ENCODE results near the gene MYCBP. TPM values are rescaled to one million over a fixed set of nuclear protein-coding genes. Genes with fewer than 3 reads are reported as not detected.

MYCBP gene
- total RNA-seq, 1 donor from 2014 or later = 3.0 TPM

DNA sequence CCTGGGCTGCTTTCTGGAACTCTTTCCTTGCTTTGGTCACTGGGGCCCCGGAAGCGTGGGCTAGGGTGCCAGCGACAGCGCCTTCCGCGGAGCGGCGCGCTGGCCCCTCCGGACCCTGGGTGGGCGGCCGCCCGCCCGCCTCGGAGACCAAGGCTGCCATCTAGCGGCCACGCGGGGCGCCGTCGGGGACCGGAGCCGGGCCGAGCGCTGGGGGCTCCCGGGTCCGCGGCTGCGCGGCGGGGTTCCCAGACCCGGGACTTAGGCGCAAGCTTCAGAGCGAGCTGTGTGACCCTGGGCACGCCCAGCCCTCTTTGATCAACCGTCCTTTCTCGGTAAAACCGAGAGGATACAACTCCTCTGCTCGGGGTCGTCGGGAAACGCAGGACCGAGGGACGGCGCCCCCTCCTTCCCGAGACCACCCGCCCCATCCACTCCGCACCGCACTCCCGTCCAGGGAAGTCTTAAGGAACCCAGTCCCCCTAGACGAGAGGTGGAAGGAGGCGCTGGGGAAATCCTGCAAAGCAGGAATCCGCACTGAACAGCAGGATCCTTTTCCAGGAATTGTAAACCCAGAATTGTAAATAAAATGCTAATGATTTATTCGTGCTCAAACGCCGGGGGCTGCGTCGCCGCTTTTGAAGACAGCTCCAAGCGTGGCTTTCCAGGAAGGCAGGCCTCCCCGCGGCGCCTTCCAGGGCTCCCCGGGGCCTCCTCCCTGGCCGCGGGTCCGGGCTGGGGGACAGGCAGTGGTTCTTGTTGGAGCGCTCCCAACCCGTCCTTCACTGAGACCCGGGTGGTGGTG is 54.8 kb downstream of the MYCBP start:
- no peaks in the 10 kb centered on the region for H3K9me3 Mint-ChIP-seq (ENCODE audit: unreplicated experiment)
- TF ChIP-seq, protein P1, sequence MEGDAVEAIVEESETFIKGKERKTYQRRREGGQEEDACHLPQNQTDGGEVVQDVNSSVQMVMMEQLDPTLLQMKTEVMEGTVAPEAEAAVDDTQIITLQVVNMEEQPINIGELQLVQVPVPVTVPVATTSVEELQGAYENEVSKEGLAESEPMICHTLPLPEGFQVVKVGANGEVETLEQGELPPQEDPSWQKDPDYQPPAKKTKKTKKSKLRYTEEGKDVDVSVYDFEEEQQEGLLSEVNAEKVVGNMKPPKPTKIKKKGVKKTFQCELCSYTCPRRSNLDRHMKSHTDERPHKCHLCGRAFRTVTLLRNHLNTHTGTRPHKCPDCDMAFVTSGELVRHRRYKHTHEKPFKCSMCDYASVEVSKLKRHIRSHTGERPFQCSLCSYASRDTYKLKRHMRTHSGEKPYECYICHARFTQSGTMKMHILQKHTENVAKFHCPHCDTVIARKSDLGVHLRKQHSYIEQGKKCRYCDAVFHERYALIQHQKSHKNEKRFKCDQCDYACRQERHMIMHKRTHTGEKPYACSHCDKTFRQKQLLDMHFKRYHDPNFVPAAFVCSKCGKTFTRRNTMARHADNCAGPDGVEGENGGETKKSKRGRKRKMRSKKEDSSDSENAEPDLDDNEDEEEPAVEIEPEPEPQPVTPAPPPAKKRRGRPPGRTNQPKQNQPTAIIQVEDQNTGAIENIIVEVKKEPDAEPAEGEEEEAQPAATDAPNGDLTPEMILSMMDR (IDR thresholded peaks at IDR 0.05) = no peak
- peaks cover 9% of the 10 kb centered on the region for H3K4me1 Mint-ChIP-seq (ENCODE audit: unreplicated experiment)
- no peak overlapping the region for H3K4me3 Mint-ChIP-seq (ENCODE audit: unreplicated experiment)
- H3K27ac Mint-ChIP-seq (ENCODE audit: unreplicated experiment) = no peak overlapping the region
- no peaks in the 10 kb centered on the region for H3K36me3 Mint-ChIP-seq (ENCODE audit: unreplicated experiment)
- DNase-seq (ENCODE audit: extremely low spot score, unreplicated experiment) = peak; percentile 88
- H3K27me3 Mint-ChIP-seq (ENCODE audit: unreplicated experiment) = peaks cover 49% of the 10 kb centered on the region

DNA sequence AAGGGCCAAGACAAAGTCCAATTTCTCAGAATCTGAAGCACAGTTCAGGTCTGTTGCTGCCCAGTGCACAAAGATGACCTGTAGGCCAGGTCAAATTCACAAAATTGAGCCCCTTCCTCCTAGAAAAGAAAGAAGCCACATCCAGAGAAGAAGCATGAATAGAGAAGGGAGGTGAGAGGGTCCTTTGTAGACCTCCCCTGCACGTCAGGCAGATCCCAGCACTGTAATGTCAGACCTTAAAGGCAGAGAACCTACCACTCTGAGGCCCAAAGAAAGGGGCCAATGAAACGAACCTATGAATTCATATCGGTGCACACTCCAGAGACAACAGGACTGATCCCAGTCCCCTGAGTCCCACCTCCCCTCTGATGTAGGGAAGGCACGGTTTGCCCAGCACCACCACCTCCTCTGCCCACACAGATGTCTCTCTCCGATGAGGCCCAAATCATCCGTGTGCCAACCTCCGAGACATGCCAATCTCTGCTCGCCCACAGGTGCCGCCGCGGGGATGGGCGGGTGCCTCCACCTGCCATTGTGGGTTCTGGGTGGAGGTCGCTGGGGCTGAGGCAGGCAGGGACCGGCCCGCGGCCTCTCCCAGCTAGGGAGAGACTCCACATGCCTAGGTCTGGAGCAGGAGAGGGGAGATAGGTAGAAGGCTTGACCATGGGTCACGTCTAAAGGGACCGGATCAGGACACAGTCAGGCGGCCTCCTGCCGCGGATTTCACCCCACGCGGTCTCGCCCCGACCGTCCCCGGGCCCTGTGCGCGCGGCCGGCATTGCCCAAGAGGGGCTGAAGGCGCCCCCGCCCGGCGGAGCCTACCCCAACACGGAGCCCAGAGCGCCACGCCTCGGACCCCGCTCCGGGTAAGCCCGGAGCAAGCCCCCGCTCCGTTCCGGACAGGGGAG is 55.6 kb downstream of the MYCBP start:
- peaks cover 9% of the 10 kb centered on the region for H3K4me1 Mint-ChIP-seq (ENCODE audit: unreplicated experiment)
- no peak overlapping the region for H3K27ac Mint-ChIP-seq (ENCODE audit: unreplicated experiment)
- H3K4me3 Mint-ChIP-seq (ENCODE audit: unreplicated experiment) = no peak overlapping the region

DNA sequence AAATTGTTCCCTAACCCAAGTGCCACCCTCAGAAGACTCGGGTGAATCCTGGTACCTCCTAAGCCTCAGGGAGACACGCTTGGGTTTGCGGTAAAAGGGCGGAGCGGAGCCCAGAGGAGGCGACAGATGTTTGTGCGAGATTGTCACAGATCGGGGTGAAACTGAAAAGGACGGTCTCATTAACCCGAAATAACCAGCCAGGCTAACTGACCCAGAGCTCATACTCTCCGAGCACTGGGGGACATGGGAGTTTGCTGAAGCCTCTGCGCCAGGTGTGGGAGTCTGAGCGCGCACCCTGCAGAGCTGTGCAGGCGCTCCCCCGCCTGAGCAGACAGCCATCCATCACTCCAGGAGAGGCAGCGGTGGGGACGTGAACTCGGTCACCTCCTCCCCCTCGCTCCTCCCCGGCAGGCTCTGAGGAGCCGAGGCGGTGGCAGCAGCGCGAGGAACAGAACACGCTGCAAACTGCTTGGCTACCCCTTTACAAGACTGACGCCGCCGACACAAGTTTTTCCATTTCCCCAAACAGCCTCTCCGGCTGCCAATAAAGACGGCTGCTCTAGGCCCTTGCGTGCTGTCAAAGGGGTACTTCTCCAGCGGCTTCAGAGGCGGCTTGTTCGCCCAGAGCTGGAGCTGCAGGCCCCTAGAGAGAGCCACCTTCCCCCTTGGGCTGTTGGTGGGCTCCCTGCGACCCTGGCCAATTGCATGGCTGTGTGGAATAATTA is 57.1 kb downstream of the MYCBP start:
- TF ChIP-seq, protein P1 (IDR thresholded peaks at IDR 0.05) = no peak
- no peak overlapping the region for H3K4me3 Mint-ChIP-seq (ENCODE audit: unreplicated experiment)
- no peak for DNase-seq (ENCODE audit: extremely low spot score, unreplicated experiment)
- peaks cover 42% of the 10 kb centered on the region for H3K27me3 Mint-ChIP-seq (ENCODE audit: unreplicated experiment)
- no peaks in the 10 kb centered on the region for H3K36me3 Mint-ChIP-seq (ENCODE audit: unreplicated experiment)
- no peaks in the 10 kb centered on the region for H3K9me3 Mint-ChIP-seq (ENCODE audit: unreplicated experiment)
- peaks cover 9% of the 10 kb centered on the region for H3K4me1 Mint-ChIP-seq (ENCODE audit: unreplicated experiment)
- no peak overlapping the region for H3K27ac Mint-ChIP-seq (ENCODE audit: unreplicated experiment)

More for the DNA sequence above, 55.6 kb downstream of the MYCBP start:
- H3K36me3 Mint-ChIP-seq (ENCODE audit: unreplicated experiment) = no peaks in the 10 kb centered on the region
- TF ChIP-seq, protein P1 (IDR thresholded peaks at IDR 0.05) = no peak
- H3K9me3 Mint-ChIP-seq (ENCODE audit: unreplicated experiment) = no peaks in the 10 kb centered on the region
- peaks cover 50% of the 10 kb centered on the region for H3K27me3 Mint-ChIP-seq (ENCODE audit: unreplicated experiment)
- DNase-seq (ENCODE audit: extremely low spot score, unreplicated experiment) = no peak

DNA sequence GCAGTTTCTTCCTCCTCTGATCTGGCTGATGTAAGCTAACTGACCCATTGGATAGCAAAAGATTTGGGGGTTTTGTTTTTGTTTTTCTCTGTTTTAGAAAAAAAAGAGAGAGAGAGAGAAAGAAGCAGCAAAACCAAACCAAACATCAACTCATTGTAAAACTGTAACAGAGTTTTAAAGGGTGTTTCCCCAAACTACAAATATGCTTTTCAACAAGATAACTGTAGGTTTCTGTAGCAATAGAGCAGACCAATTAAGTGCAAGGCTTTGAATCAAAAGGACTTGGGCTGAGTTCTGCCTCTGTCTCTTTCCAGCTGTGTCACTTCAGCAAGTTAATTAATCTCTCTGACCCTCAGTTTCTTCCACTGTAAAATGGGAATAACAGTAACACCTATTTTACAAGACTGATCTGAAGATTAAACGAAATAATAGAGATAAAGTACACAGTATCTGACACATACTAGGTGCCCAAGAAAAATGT is 58.1 kb downstream of the MYCBP start:
- no peak for DNase-seq (ENCODE audit: extremely low spot score, unreplicated experiment)
- Mint-ChIP-seq H3K4me1 (ENCODE audit: unreplicated experiment) (peaks cover 9% of the 10 kb centered on the region), H3K36me3 (ENCODE audit: unreplicated experiment) (no peaks in the 10 kb centered on the region), H3K27ac (ENCODE audit: unreplicated experiment) (no peak overlapping the region), H3K27me3 (ENCODE audit: unreplicated experiment) (peaks cover 45% of the 10 kb centered on the region), H3K9me3 (ENCODE audit: unreplicated experiment) (no peaks in the 10 kb centered on the region), H3K4me3 (ENCODE audit: unreplicated experiment) (no peak overlapping the region)
- TF ChIP-seq, protein P1 (IDR thresholded peaks at IDR 0.05) = no peak

Data from osteocyte (in vitro differentiated cells).